Measurements from ENCODE around the gene RORC. TPM values are rescaled to one million over a fixed set of nuclear protein-coding genes. Genes with fewer than 3 reads are reported as not detected.
"Not testable (repeated sequence)": the region's sequence is repeated elsewhere in the genome, so short reads cannot be mapped to it uniquely, and the experiment has no call there.

Gene RORC
- polyA plus RNA-seq (ENCODE audit: insufficient read length in 4 of 4), result 1 to 10 TPM in 2 of 4 donors, under 1 TPM in 2; 0.26 to 1.3 (median 1.0) TPM

DNA sequence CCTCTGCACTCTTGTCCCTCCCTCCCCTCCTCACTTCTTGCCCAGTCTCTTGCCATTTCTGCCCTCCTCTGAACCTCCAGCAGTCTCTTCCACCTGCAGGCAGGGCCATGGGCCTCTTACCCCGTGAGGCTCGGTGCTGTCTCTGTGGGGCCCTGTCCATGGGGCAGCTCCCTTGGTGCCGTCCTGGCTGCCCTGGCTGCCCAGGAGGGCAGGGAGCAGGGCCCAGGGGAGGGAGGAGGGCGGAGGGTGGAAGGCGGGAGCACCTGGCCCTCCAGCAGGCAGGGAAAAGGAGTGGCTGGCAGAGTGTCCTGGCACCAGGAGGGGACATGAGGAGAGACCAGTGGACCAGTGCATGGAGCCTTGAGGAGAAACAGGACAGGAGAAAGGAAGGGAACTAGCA is at the start of gene RORC:
TSS of gene RORC (minus strand) at position 198 of the 400 bp plus-strand sequence. CDS start at position 160, 38 bp downstream.
- DNase-seq (ENCODE audit: low read depth in 4 of 4, low spot score in 3 of 4), result no peak

- no peak for DNase-seq (ENCODE audit: low read depth in 4 of 4, low spot score in 3 of 4)
These were observed 44.0 kb upstream of the RORC start for GRCh38 chr1:151875419-151876097.

DNA sequence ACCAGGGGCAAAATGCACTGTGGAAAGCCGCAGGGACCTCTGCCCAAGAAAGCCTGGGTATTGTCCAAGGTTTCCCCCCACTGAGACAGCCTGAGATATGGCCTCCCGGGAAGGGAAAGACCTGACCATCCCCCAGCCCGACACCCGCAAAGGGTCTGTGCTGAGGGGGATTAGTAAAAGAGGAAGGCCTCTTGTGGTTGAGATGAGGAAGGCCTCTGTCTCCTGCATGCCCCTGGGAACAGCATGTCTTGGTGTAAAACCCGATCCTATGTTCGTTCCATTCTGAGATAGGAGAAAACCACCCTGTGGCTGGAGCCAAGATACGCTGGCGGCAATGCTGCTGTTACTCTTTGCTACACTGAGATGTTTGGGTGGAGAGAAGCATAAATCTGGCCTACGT is 41.2 kb upstream of the RORC start:
- not testable (repeated sequence) for DNase-seq (ENCODE audit: low read depth in 4 of 4, low spot score in 3 of 4)

GRCh38 chr1:151871284-151872030 is 39.9 kb upstream of the RORC start:
- DNase-seq (ENCODE audit: low read depth in 4 of 4, low spot score in 3 of 4), result no peak

GRCh38 chr1:151868486-151868885 is 36.9 kb upstream of the RORC start:
- DNase-seq (ENCODE audit: low read depth in 4 of 4, low spot score in 3 of 4), result peak in 1 of 4 donors; percentile 7

GRCh38 chr1:151867765-151868411 is 36.3 kb upstream of the RORC start:
- no peak for DNase-seq (ENCODE audit: low read depth in 4 of 4, low spot score in 3 of 4)

DNA sequence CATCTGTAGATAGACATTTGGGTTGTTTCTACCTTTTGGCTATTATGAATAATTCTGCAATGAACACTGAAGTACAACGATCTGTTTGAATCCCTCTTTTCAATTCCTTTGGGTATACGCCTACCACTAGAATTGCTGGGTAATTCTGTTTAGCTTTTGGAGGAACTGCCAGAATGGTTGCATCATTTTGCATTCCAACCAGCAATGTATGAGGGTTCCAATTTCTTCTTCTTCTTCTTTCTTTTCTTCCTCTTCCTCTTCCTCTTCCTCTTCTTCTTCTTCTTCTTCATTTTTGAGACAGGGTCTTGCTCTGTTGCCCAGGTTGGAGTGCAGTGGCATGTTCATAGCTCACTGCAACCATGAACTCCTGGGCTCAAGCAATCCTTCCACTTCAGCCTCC is 35.7 kb upstream of the RORC start:
- DNase-seq (ENCODE audit: low read depth in 4 of 4, low spot score in 3 of 4), result no peak

- DNase-seq (ENCODE audit: low read depth in 4 of 4, low spot score in 3 of 4), result no peak
These were observed 32.8 kb upstream of the RORC start for GRCh38 chr1:151864411-151864810.

DNA sequence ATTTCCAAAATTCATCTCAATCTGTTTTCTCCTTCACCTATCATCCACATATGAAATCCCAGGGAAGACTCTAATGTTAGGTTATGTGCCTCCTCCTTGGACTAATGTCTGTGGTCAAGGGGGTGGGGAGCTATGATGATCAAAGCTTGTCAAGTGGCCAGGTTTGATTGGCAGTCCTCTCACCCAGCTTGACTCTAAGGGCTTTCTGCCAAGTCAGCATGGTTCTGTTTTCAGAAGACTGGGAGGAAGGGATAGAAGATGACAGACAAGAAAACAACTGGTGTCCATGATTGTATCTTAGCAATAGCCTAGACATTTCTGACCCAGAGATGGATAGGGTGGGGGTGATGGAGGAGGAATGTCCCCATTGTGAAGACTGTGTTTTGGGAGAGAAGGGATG is 31.0 kb upstream of the RORC start:
- DNase-seq (ENCODE audit: low read depth in 4 of 4, low spot score in 3 of 4), result no peak

DNA sequence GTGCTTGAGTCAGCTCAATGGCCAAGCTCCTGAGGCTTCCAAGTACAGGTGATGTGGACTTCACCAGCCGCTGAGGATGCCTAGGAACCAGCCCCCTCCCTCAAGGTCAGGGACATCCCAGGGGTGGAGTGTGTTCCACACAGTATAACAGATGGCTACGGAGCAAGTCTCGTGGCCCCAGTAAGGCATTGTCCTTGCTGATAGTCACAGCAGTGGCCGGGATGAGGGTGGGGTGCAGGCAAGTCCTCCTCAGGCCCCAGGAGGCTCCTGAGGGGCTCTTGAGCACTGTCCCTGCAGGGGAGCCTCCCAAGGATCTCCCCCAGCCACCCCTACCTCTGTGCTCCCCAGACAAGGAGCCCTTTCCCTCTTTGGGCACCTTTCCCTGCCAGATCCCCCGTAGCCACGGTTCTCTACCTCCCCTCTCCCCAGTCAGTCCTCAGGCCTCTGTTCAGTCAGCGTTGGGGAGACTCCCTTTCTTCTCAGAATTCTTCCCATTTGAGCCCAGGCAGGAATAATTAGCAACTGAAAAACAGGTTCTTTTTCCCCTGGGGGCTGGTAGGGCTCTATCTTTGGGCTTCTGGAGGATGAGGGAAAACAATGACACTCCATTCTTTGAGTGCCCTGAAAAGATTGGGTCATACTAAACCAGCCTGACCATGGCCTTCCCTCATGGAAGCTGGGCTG is 29.0 kb upstream of the RORC start:
- no peak for DNase-seq (ENCODE audit: low read depth in 4 of 4, low spot score in 3 of 4)

GRCh38 chr1:151859891-151860293 is 28.3 kb upstream of the RORC start:
- no peak for DNase-seq (ENCODE audit: low read depth in 4 of 4, low spot score in 3 of 4)

- DNase-seq (ENCODE audit: low read depth in 4 of 4, low spot score in 3 of 4), result no peak
These were observed 27.5 kb upstream of the RORC start for GRCh38 chr1:151858886-151859665.

GRCh38 chr1:151858030-151858746 is 26.6 kb upstream of the RORC start:
- DNase-seq (ENCODE audit: low read depth in 4 of 4, low spot score in 3 of 4), result no peak

GRCh38 chr1:151855933-151856332 is 24.3 kb upstream of the RORC start:
- no peak for DNase-seq (ENCODE audit: low read depth in 4 of 4, low spot score in 3 of 4)

DNA sequence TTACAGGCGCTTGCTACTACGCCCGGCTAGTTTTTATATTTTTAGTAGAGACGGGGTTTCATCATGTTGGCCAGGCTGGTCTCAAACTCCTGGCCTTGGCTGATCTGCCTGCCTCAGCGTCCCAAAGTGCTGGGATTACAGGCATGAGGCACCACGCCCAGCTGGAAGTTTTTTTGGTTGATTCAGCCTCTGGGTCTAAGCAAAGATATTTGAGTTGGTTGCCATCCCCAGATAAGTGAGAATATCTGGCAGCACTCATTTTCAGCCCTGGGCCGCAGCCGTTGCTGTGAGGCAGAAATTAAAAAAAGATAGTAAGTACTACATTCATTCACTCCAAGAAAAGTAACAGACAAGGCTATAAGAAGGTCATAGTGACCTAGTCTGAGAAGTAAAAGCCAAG is 23.9 kb upstream of the RORC start:
- not testable (repeated sequence) for DNase-seq (ENCODE audit: low read depth in 4 of 4, low spot score in 3 of 4)

DNA sequence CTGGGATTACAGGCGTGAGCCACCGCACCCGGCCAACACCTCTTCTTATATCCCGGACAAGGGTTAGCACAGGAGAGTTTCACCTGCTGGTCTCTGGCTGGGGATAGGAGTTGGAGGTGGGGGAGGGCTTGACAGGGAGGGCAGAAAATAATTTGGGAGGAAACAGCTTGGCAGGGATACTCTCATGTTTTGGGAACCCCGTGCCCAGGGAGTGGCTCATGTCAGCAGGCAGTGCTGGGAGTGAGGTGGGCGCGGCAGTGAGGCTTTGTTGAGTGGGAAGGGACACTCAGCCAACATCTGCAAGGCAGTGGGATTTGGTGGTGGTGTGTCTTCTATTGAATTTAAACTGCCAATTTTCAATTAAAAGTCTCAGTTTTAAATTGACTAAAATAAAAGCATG is 23.1 kb upstream of the RORC start:
- no peak for DNase-seq (ENCODE audit: low read depth in 4 of 4, low spot score in 3 of 4)

DNA sequence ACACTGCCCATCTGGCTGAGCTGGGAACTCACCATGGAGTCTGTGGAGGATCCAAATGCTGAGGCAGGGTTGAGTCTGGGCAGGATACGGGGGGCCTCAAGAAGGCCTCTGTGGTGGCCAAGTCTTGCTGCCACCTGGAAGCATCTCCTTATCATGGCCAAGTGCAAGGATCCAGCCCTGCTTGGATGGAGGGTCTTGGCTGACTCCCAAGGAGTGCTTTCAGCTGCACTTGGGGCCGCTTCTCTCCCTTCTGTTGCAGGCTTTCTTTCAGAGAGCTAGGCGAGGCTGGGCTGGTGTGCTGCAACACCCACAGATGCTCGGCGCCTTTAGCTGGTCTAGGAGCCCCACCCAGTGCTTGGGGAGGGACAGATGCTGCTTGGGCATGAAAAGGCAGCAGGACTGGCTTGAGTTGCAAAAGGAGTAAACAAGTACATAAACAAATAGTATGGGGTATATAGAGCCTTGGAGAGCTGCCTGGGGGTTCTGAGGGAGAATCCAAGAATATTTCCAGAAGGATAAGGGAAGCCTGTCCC is 21.9 kb upstream of the RORC start, which contains the start of gene THEM5:
TSS of gene THEM5 (minus strand) at position 302 of the 533 bp plus-strand sequence. CDS start at position 155, 147 bp downstream.
- no peak for DNase-seq (ENCODE audit: low read depth in 4 of 4, low spot score in 3 of 4)

GRCh38 chr1:151852733-151853132 is 21.1 kb upstream of the RORC start:
- no peak for DNase-seq (ENCODE audit: low read depth in 4 of 4, low spot score in 3 of 4)

DNA sequence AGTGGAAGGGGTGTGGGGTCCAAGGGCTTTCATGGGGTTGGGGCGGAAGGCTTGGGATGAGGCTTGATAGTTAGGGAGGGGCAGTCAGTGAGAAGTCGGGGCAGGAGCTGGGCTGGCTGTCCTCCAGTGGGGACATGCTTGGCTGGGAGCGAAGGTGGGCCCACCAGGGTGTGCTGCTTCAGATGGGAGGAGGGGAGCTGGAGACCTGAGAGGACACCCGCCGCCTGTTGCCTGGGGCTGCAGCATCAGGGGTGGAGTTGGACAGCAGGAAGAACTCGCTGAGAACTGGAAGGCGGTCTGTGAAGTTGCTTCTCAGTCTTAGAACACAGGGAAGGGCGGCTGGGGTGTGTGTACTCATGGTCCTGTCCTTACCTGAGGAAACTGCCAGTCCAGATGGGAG is 20.3 kb upstream of the RORC start:
- DNase-seq (ENCODE audit: low read depth in 4 of 4, low spot score in 3 of 4), result no peak
